ENCODE results near the gene PTPRA.
"Not testable (repeated sequence)": the region's sequence is repeated elsewhere in the genome, so short reads cannot be mapped to it uniquely, and the experiment has no call there.

Gene PTPRA

DNA sequence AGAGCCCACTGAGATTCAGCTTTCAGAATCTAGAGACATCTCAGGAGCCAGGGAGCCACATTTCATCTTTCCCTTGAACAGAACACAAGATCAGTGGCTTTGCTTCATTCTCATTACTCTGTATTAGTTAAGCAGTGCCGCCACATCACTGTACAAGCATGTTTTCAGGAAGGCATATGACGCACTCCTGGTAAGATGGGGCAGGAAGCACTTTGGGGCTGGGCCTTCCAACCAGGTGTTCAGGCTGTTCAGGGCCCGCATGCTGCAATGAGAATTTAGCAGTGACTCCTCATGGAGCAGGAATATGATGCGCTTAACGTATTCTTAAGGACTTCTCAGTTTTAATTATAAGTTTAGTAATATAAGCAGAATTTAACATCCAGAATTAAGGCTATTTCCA is 140.5 kb downstream of the PTPRA start:
- no peak for DNase-seq (ENCODE audit: low read depth)
- TF ChIP-seq, protein P1, sequence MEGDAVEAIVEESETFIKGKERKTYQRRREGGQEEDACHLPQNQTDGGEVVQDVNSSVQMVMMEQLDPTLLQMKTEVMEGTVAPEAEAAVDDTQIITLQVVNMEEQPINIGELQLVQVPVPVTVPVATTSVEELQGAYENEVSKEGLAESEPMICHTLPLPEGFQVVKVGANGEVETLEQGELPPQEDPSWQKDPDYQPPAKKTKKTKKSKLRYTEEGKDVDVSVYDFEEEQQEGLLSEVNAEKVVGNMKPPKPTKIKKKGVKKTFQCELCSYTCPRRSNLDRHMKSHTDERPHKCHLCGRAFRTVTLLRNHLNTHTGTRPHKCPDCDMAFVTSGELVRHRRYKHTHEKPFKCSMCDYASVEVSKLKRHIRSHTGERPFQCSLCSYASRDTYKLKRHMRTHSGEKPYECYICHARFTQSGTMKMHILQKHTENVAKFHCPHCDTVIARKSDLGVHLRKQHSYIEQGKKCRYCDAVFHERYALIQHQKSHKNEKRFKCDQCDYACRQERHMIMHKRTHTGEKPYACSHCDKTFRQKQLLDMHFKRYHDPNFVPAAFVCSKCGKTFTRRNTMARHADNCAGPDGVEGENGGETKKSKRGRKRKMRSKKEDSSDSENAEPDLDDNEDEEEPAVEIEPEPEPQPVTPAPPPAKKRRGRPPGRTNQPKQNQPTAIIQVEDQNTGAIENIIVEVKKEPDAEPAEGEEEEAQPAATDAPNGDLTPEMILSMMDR (IDR thresholded peaks at IDR 0.05; ENCODE audit: control insufficient read depth, extremely low read depth, insufficient read depth), result no peak
- no peak overlapping the region for H3K4me3 ChIP-seq (ENCODE audit: low read depth, low read length)

DNA sequence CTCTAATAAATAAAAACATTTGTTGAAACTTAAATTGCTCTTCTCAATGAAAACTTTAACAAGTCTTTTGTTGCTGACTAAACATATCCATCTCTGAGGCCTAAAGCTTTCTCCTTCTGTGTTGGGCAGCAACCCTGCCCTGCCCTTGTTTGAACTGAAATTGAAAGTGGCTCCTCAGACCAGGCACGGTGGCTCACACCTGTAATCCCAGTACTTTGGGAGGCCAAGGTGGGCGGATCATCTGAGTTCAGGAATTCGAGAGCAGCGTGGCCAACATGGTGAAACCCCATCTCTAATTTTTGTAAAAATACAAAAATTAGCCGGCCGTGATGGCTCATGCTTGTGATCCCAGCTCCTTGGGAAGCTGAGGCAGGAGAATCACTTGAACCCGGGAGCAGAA is 140.9 kb downstream of the PTPRA start:
- H3K4me3 ChIP-seq (ENCODE audit: low read depth, low read length), result no peak overlapping the region
- TF ChIP-seq, protein P1 (IDR thresholded peaks at IDR 0.05; ENCODE audit: control insufficient read depth, extremely low read depth, insufficient read depth), result no peak
- DNase-seq (ENCODE audit: low read depth), result no peak

DNA sequence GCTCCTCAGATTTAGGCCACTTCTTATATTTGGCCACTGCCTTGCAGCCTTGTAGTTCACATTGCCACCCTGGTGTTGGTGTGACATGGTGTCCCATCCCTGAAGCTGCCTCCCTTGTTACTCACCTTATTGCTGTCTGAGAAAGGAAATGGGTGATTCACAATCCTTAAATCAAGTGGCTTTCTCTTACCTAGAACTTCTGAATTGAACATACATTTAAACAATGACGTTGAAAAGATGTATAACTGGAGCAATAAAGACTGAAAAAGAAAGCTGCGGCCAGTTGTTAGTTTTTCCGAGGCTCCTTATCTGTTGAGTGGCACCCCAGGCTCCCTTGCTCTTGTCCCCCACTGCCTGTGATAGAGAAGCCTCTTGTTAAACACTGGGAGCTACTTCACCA is 141.4 kb downstream of the PTPRA start:
- DNase-seq (ENCODE audit: low read depth), result no peak
- H3K4me3 ChIP-seq (ENCODE audit: low read depth, low read length), result no peak overlapping the region
- TF ChIP-seq, protein P1 (IDR thresholded peaks at IDR 0.05; ENCODE audit: control insufficient read depth, extremely low read depth, insufficient read depth), result no peak

DNA sequence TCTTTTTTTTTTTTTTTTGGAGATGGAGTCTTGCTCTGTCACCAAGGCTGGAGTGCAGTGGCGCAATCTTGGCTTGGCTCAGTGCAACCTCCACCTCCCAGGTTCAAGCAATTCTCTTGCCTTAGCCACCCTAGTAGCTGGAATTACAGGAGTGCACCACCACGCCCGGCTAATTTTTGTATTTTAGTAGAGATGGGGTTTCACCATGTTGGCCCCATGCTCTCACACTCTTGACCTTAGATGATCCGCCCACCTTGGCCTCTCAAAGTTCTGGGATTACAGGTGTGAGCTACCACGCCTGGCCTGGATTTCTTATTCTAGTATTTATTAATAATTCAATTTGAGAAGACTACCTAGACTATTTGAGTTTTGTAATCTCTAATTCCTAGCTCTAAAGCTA is 142.0 kb downstream of the PTPRA start:
- DNase-seq (ENCODE audit: low read depth); H3K4me3 ChIP-seq (ENCODE audit: low read depth, low read length): not testable (repeated sequence)

DNA sequence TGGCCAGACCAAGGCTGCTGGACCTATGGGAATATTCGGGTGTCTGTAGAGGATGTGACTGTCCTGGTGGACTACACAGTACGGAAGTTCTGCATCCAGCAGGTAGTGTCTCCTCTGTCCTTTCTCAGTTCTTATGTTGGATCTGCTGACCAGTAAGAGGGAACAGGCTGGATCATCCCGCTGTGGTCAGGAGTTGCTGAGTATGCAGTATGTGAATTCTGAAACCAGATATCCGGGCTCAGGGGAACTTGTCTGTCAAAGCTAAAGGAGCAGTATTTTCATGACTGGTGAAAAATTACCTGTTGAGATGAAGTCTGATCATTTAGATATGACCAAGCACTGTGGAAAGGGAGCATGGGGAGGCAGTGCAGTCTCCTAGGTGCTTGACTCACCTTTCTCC is 148.0 kb downstream of the PTPRA start:
- TF ChIP-seq, protein P1 (IDR thresholded peaks at IDR 0.05; ENCODE audit: control insufficient read depth, extremely low read depth, insufficient read depth), result no peak
- H3K4me3 ChIP-seq (ENCODE audit: low read depth, low read length), result no peak overlapping the region
- no peak for DNase-seq (ENCODE audit: low read depth)

DNA sequence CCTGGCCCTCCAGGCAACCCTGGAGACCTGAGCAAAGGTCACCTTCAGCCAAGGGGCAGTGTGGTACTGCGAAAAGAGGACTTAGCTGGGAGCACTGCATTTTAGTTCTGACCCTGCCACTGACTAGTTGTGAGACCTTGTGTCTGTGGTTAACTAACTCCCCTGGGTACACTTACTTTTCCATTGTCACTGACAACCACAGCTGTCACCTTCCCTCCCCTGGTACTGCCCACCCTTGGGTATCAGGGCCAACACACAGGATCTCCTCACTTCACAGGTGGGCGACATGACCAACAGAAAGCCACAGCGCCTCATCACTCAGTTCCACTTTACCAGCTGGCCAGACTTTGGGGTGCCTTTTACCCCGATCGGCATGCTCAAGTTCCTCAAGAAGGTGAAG is 148.5 kb downstream of the PTPRA start:
- H3K4me3 ChIP-seq (ENCODE audit: low read depth, low read length), result no peak overlapping the region
- TF ChIP-seq, protein P1 (IDR thresholded peaks at IDR 0.05; ENCODE audit: control insufficient read depth, extremely low read depth, insufficient read depth), result no peak
- DNase-seq (ENCODE audit: low read depth), result no peak

DNA sequence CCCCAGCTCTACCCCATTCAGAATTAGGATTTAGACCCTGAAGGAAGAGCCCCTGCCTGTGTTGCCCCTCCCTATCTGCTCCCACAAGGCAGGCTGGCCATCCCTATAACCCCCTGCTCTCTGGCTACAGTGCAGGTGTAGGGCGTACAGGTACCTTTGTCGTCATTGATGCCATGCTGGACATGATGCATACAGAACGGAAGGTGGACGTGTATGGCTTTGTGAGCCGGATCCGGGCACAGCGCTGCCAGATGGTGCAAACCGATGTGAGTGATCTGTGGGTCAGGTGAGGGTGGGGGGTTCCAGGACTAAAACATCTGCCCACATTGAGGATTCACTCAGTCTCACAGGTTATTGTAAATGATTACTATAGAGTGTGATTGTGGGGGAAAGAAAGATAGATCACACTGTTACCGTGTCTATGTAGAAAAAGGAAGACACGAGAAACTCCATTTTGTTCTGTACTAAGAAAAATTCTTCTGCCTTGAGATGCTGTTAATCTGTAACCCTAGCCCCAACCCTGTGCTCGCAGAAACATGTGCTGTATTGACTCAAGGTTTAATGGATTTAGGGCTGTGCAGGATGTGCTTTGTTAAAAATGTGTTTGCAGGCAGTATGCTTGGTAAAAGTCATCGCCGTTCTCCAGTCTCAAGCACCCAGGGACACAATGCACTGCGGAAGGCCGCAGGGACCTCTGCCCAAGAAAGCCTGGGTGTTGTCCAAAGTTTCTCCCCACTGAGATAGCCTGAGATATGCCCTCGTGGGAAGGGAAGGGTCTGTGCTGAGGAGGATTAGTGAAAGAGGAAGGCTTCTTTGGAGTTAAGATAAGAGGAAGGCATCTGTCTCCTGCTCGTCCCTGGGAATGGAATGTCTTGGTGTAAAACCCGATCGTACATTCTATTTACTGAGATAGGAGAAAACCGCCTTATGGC is 149.5 kb downstream of the PTPRA start:
- not testable (repeated sequence) for H3K4me3 ChIP-seq (ENCODE audit: low read depth, low read length); DNase-seq (ENCODE audit: low read depth)

DNA sequence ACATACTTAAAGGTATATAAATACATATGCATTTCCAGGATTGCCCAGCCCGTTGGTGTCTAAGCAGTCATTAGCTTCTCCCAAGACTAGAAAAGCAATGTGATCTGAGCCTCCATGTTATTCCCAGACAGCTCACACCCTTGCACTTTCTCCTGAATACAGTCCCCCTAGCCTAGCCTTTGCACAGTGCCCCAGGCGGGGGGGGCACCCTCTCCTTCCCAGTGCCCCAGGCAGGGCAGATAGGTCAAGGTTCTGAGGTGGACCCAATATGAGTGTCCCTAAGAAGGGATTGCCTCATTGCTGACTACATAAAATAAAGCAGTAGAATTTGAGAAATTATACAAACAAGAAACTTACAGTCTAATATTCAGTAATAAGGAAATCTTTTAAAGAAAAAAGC is 154.7 kb downstream of the PTPRA start:
- TF ChIP-seq, protein P1 (IDR thresholded peaks at IDR 0.05; ENCODE audit: control insufficient read depth, extremely low read depth, insufficient read depth), result no peak
- DNase-seq (ENCODE audit: low read depth), result no peak
- no peak overlapping the region for H3K4me3 ChIP-seq (ENCODE audit: low read depth, low read length)
